GM19324 (cell line): Measurements from ENCODE around the gene PTPN13.
"Not testable (repeated sequence)": the region's sequence is repeated elsewhere in the genome, so short reads cannot be mapped to it uniquely, and the experiment has no call there.

ENCODE experiments used
- ATAC-seq: cut with Tn5 transposase; IDR thresholded peaks from one replicate; pipeline ENCODE4 v1.9.1; 2021; ENCODE audit warnings: mild to moderate bottlenecking, moderate library complexity; ENCODE audit not compliant: unreplicated experiment, low FRiP score

PTPN13 gene

GRCh38 chr4:86704601-86705000 lies 110.5 kb downstream of the PTPN13 start:
- ATAC-seq = no peak

- no peak for ATAC-seq
Observed at GRCh38 chr4:86706923-86707597, 112.9 kb downstream of the PTPN13 start.

- no peak for ATAC-seq
Observed at GRCh38 chr4:86717651-86718050, 123.5 kb downstream of the PTPN13 start.

DNA sequence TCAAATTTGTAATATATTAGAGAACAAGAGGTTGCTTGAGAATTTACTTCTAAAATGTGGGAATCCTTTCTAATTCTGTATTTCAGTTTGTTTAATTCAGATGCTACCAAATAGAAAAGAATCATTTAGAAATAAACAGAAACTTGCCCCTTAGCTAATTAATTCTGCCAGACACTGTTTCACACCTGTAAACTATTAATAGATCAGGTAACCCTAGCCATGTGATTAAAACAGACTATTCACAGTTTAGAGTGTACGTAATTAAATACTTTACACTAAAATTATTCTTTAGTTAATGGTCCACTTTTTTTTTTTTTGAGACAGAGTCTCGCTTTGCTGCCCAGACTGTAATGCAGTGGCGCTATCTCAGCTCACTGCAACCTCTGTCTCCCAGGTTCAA lies 124.0 kb downstream of the PTPN13 start:
- no peak for ATAC-seq

DNA sequence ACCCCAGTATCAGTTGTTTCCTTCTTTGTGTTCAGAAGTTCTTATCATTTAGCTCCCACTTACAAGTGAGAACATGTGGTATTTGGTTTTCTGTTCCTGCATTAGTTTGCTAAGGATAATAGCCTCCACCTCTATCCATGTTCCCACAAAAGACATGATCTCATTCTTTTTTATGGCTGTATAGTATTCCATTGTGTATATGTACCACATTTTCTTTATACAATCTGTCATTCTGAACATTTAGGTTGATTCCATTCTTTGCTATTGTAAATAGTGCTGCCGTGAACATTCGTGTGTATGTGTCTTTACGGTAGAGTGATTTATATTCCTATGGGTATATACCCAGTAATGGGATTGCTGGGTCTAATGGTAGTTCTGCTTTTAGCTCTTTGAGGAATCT lies 125.0 kb downstream of the PTPN13 start:
- ATAC-seq = not testable (repeated sequence)

DNA sequence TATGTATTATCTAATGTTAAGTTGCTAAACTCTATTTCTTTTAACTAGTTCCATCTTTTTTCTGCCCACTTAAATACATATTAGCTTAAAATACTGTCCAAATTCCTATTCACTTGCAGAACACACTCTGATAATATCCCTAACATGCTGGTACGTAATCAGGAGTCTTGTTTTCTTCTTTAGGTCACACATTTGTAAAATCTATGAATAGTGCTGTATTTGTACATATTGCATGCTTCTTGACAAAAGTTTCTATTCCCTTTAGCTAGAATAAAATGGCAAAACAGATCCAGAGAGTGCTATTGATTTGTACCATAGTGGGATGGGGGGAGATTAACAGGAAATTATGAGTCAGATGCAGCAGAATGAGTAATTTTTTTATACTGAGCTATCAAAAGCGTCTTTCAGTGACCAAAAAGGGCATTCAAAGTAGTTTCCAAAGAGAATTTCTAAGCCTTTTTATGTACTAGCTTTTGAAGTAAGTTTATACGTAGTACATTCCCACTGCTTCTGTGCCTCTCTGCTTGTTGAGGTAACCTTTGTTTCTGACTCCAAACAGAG lies 126.5 kb downstream of the PTPN13 start:
- no peak for ATAC-seq

DNA sequence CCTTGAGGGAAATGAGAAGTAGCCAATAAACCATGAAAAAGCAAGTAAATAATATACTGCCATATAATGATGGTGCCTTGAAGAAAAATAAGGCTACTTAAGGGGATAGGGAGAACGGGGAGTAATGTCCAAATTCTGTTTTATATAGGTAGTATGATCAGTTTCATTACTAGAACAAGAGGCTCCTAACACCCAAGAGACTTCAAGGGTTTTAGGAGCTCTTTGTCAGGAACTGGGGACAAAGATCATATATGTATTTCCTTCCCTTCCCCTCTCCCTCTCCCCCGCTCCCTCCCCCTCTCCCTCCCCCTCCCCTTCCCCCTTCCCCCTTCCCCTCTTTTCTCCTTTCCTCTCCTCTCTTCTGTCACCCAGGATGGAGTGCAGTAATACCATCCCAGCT lies 127.3 kb downstream of the PTPN13 start:
- no peak for ATAC-seq

DNA sequence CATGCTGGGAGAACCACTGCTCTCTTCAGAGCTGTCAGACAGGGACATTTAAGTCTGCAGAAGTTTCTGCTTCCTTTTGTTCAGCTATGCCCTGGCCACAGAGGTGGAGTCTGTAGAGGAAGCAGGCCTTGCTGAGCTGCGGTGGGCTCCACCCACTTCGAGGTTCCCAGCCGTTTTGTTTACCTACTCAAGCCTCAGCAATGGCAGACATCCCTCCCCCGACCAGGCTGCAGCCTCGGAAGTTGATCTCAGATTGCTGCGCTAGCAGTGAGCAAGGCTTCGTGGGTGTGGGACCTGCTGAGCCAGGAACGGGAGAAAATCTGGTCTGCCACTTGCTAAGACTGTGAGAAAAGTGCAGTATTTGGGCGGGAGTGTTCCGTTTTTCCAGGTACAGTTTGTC lies 136.2 kb downstream of the PTPN13 start:
- ATAC-seq = no peak

DNA sequence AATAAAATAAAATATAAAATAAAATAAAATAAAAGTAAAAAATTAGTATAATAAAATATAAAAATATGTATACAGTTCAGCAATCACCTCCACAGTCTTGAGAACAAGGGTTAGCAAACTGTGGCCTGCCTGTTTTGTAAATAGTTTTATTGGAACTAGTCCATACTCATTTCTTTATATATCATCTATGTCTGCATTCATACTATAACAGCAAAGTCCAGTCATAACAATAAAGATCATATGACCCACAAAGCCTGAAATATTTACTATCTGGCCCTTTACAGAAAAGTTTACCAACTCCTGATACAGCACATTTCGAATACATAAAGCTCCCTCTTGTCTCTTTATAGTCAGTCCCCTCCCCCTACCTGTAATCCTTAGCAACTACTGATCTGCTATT lies 143.1 kb downstream of the PTPN13 start:
- ATAC-seq = no peak

- ATAC-seq = no peak
Observed at GRCh38 chr4:86741846-86742245, 147.7 kb downstream of the PTPN13 start.

- no peak for ATAC-seq
Observed at GRCh38 chr4:86744570-86744969, 150.5 kb downstream of the PTPN13 start.

GRCh38 chr4:86749121-86749520 lies 155.0 kb downstream of the PTPN13 start:
- no peak for ATAC-seq

DNA sequence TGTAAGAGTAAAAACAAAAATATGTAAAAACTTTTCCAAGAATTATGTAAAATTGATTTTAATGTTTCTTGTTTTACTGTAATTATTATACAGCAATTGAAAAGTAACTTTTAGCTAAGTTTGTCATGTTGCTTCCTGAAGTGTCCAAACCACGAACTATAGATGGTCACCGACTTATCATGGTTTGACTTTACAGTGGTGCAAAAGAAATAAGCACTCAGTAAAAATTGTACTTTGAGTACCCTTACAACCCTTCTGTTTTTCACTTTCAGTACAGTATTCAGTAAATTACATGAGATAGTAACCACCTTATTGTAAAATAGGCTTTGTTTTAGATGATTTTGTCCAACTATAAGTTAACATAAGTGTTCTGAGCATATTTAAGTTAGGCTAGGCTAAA lies 161.3 kb downstream of the PTPN13 start:
- no peak for ATAC-seq

DNA sequence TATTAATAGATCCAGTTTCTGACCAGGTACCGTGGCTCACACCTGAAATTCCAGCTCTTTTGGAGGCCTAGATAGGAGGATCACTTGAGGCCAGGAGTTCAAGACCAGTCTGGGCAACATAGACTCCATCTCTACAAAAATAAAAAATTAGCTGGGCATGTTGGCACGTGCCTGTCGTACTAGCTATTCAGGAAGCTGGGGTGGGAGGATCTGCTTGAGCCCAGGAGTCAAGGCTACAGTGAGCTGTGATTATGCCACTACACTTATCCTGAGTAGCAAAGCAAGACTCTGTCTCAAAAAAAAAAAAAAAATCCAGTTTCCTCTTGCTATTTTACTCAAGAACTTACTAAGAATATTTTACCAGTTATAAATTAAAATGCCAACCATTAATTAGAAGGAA lies 163.4 kb downstream of the PTPN13 start:
- ATAC-seq = no peak

- no peak for ATAC-seq
Observed at GRCh38 chr4:86759298-86759697, 165.2 kb downstream of the PTPN13 start.

GRCh38 chr4:86762649-86763048 lies 168.5 kb downstream of the PTPN13 start:
- no peak for ATAC-seq

- no peak for ATAC-seq
Observed at GRCh38 chr4:86769794-86770193, 175.7 kb downstream of the PTPN13 start.

- ATAC-seq = no peak
Observed at GRCh38 chr4:86771141-86771540, 177.0 kb downstream of the PTPN13 start.

DNA sequence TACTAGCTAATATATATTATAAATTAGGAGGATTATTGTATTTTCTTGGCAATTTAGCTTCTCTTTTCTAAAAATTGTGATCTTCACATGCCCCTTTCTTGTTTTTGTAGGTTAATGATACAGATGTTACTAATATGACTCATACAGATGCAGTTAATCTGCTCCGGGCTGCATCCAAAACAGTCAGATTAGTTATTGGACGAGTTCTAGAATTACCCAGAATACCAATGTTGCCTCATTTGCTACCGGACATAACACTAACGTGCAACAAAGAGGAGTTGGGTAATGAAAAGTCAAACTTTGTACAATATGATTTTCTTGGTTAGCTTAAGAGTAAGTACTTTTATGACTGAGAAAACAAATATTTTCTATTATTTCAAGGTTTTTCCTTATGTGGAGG lies 180.9 kb downstream of the PTPN13 start:
- no peak for ATAC-seq

DNA sequence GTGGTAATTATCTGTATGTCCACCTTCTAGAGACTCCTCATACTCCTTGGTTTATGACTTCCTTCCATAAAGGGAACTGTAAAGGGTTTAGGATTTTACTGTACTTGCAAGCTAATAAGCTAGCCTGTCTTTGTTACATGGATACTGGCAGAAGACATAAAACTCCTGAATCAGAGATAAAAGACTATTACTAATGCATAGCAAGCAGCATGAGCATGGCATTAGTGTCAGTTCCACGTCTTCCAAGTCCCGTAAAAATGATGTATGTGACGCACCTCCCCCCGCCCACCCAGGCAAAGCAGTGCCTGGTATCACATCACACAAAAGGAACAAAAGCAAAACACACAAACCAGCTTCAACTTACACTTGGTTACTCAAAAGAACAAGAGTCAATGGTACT lies 184.1 kb downstream of the PTPN13 start:
- no peak for ATAC-seq

GRCh38 chr4:86788826-86789225 lies 194.7 kb downstream of the PTPN13 start:
- no peak for ATAC-seq

GRCh38 chr4:86791126-86791525 lies 197.0 kb downstream of the PTPN13 start:
- no peak for ATAC-seq

DNA sequence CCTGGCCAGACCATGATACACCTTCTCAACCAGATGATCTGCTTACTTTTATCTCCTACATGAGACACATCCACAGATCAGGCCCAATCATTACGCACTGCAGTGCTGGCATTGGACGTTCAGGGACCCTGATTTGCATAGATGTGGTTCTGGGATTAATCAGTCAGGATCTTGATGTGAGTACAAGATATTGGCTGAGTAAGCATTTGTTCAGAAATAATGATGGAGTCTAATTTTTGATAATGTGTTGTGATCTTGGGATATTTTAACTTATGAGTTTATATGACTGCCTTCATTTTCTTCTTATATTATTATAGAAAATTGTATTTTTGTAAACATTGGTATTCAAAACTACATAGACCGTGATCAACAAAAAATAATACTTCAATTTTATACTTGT lies 215.7 kb downstream of the PTPN13 start:
- ATAC-seq = no peak
